Upper lobe of left lung (tissue), 6 donors: Measurements from ENCODE around the gene DYSF. TPM values are rescaled to one million over a fixed set of nuclear protein-coding genes. Genes with fewer than 3 reads are reported as not detected.

ENCODE experiments used
- ATAC-seq, 2 donors: fragments of 200-7000 bp; cut with Tn5 transposase; one replicate each; pipeline ENCODE4 v1.9.1; 2022; ENCODE audit warnings: mild to moderate bottlenecking in 2 of 2, moderate library complexity in 2 of 2; ENCODE audit not compliant: low FRiP score in 2 of 2
- DNase-seq, 2 donors: peaks; one replicate each; pipeline ENCODE4 v3.0.0-alpha.2; 2019 to 2020
- H3K27ac ChIP-seq, 4 donors: fragments of 200-600 bp; sonication (generic); one replicate each; pipeline ENCODE4 v1.5.1; 2016 to 2019
- H3K27me3 ChIP-seq, 4 donors: fragments of 200-600 bp; sonication (generic); one replicate each; pipeline ENCODE4 v1.5.1; 2017 to 2019
- H3K36me3 ChIP-seq, 4 donors: fragments of 200-600 bp; sonication (generic); one replicate each; pipeline ENCODE4 v1.5.1; 2016 to 2019
- H3K4me1 ChIP-seq, 4 donors: fragments of 200-600 bp; sonication (generic); one replicate each; pipeline ENCODE4 v1.5.1; 2018 to 2019
- H3K4me3 ChIP-seq, 4 donors: fragments of 200-600 bp; sonication (generic); one replicate each; pipeline ENCODE4 v1.5.1; 2017 to 2019; ENCODE audit warnings: mild to moderate bottlenecking in 2 of 4, moderate library complexity in 1 of 4
- H3K9me3 ChIP-seq, 4 donors: fragments of 200-600 bp; sonication (generic); one replicate each; pipeline ENCODE4 v1.5.1; 2018 to 2019
- CTCF ChIP-seq, 6 experiments: fragments of 450-650 bp in 4 of 6; fragments of 200-600 bp in 2 of 6; sonication (generic) in 2 of 6; IDR thresholded peaks; one replicate each; pipeline ENCODE4 v1.5.1; 2016 to 2019; ENCODE audit warnings: antibody characterized with exemption in 6 of 6
- EP300 ChIP-seq, 4 donors: sonication (generic); formaldehyde crosslinking; IDR thresholded peaks; one replicate each; pipeline ENCODE4 v1.5.1; 2017; ENCODE audit warnings: antibody characterized with exemption in 4 of 4, control low read depth in 2 of 4
- POLR2A ChIP-seq, 4 donors: fragments of 450-650 bp; IDR thresholded peaks; one replicate each; pipeline ENCODE4 v1.5.1; 2016 to 2017; ENCODE audit warnings: antibody characterized with exemption in 4 of 4, mild to moderate bottlenecking in 2 of 4
- POLR2AphosphoS5 ChIP-seq, 2 donors: sonication (generic); formaldehyde crosslinking; IDR thresholded peaks; one replicate each; pipeline ENCODE4 v1.5.1; 2017; ENCODE audit warnings: antibody characterized with exemption in 2 of 2
- WGBS, 2 donors: methylation state at CpG; one replicate each; pipeline ENCODE4 v1.1.5; 2017 to 2018; 5-methylcytosine and 5-hydroxymethylcytosine counted together
- total RNA-seq, 6 donors: library from RNA; depleted of rRNA in 4 of 6; stranded (reverse); fragments of >200 nt in 4 of 6; gene quantifications; one replicate each; pipeline versions ENCODE4 v1.1.0 to v1.2.1, GENCODE V29; 2016 to 2021
- donor health status: DM: no; HTN: no; CAD: no; lungs with moderate emphysema.
- donor health status: DM: no; HTN: yes; CAD: no; lungs with severe emphysema.

DYSF gene
- total RNA-seq, 6 donors from 2014 or later: 17.5 to 72.7 (median 42.7) TPM

- H3K27ac ChIP-seq: no peak overlapping the region
- no peaks in the 10 kb centered on the region for H3K27me3 ChIP-seq
- peaks cover 0 to 6% (median 0%) of the 10 kb centered on the region in 4 donors for H3K4me1 ChIP-seq
- TF ChIP-seq CTCF (IDR thresholded peaks at IDR 0.05) (no peak), POLR2A (IDR thresholded peaks at IDR 0.05) (no peak), POLR2AphosphoS5 (IDR thresholded peaks at IDR 0.05) (no peak)
- no peak for ATAC-seq
- H3K36me3 ChIP-seq: peaks cover 0 to 44% (median 12%) of the 10 kb centered on the region in 4 donors
- 91 to 92% methylated on average over 10 of the region's 10 CpGs for WGBS, 2 donors
- no peak for DNase-seq
- no peaks in the 10 kb centered on the region for H3K9me3 ChIP-seq
- H3K4me3 ChIP-seq: no peak overlapping the region
Observed at GRCh38 chr2:71528131-71528591, 74.8 kb downstream of the DYSF start.

- no peak overlapping the region for H3K4me3 ChIP-seq
- WGBS, 2 donors: 85 to 93% methylated on average over 4 of the region's 4 CpGs
- TF ChIP-seq POLR2A (IDR thresholded peaks at IDR 0.05) (no peak), EP300 (IDR thresholded peaks at IDR 0.05) (no peak), CTCF (IDR thresholded peaks at IDR 0.05) (no peak), POLR2AphosphoS5 (IDR thresholded peaks at IDR 0.05) (no peak)
- no peak overlapping the region for H3K27ac ChIP-seq
- H3K9me3 ChIP-seq: no peaks in the 10 kb centered on the region
- DNase-seq (no peak), ATAC-seq (no peak)
- no peaks in the 10 kb centered on the region for H3K27me3 ChIP-seq
- H3K4me1 ChIP-seq: peaks cover 0 to 6% (median 0%) of the 10 kb centered on the region in 4 donors
- H3K36me3 ChIP-seq: peaks cover 0 to 46% (median 12%) of the 10 kb centered on the region in 4 donors
Observed at GRCh38 chr2:71528749-71529148, 75.4 kb downstream of the DYSF start.

- H3K27ac ChIP-seq: no peak overlapping the region
- H3K4me1 ChIP-seq: peaks cover 0 to 6% (median 0%) of the 10 kb centered on the region in 4 donors
- 66 to 76% methylated on average over 8 of the region's 8 CpGs for WGBS, 2 donors
- no peaks in the 10 kb centered on the region for H3K9me3 ChIP-seq
- H3K27me3 ChIP-seq: no peaks in the 10 kb centered on the region
- ATAC-seq (no peak), DNase-seq (no peak)
- H3K4me3 ChIP-seq: no peak overlapping the region
- TF ChIP-seq CTCF (IDR thresholded peaks at IDR 0.05) (no peak), POLR2A (IDR thresholded peaks at IDR 0.05) (no peak), POLR2AphosphoS5 (IDR thresholded peaks at IDR 0.05) (no peak), EP300 (IDR thresholded peaks at IDR 0.05) (no peak)
- H3K36me3 ChIP-seq: peaks cover 0 to 51% (median 11%) of the 10 kb centered on the region in 4 donors
Observed at GRCh38 chr2:71530211-71530610, 76.8 kb downstream of the DYSF start.

GRCh38 chr2:71530641-71531332 is 77.4 kb downstream of the DYSF start:
- Histone ChIP-seq H3K4me1 (peaks cover 0 to 6% (median 0%) of the 10 kb centered on the region in 4 donors), H3K4me3 (no peak overlapping the region), H3K36me3 (peaks cover 0 to 53% (median 9%) of the 10 kb centered on the region in 4 donors), H3K9me3 (no peaks in the 10 kb centered on the region), H3K27ac (no peak overlapping the region), H3K27me3 (no peaks in the 10 kb centered on the region)
- 77 to 82% methylated on average over 7 of the region's 7 CpGs for WGBS, 2 donors
- TF ChIP-seq CTCF (IDR thresholded peaks at IDR 0.05): peak; percentile 51 to 68 (median 54)
- no peak for TF ChIP-seq POLR2A (IDR thresholded peaks at IDR 0.05)
- TF ChIP-seq POLR2AphosphoS5 (IDR thresholded peaks at IDR 0.05): no peak
- no peak for DNase-seq
- peak in 1 of 2 donors; percentile 63 for ATAC-seq
